Vagina (tissue), 2 donors: ENCODE data around the gene CABP1.

ENCODE experiments used
- CTCF ChIP-seq, 3 experiments: fragments of 450-650 bp in 2 of 3; fragments of 200-600 bp in 1 of 3; sonication (generic) in 1 of 3; IDR thresholded peaks; one replicate each; pipeline ENCODE4 v1.5.1; 2017 to 2019; ENCODE audit warnings: antibody characterized with exemption in 3 of 3, mild to moderate bottlenecking in 2 of 3, moderate library complexity in 2 of 3
- POLR2A ChIP-seq, 2 donors: fragments of 450-650 bp; IDR thresholded peaks; one replicate each; pipeline ENCODE4 v1.6.1; 2017; ENCODE audit warnings: antibody characterized with exemption in 2 of 2, mild to moderate bottlenecking in 2 of 2, moderate library complexity in 2 of 2
- POLR2AphosphoS5 ChIP-seq, 2 donors: sonication (generic); formaldehyde crosslinking; IDR thresholded peaks; one replicate each; pipeline ENCODE4 v1.9.0; 2017; ENCODE audit warnings: antibody characterized with exemption in 2 of 2, mild to moderate bottlenecking in 2 of 2, low read depth in 1 of 2; ENCODE audit not compliant: insufficient read depth in 1 of 2

GRCh38 chr12:120631097-120631496 lies 9.3 kb upstream of the CABP1 start:
- TF ChIP-seq CTCF (IDR thresholded peaks at IDR 0.05) = no peak
- no peak for TF ChIP-seq POLR2AphosphoS5 (IDR thresholded peaks at IDR 0.05; ENCODE audit: insufficient read depth in 1 of 2, low read depth in 1 of 2)
- TF ChIP-seq POLR2A (IDR thresholded peaks at IDR 0.05) = no peak
